ENCODE data around the gene CRABP1.

Gene CRABP1

DNA sequence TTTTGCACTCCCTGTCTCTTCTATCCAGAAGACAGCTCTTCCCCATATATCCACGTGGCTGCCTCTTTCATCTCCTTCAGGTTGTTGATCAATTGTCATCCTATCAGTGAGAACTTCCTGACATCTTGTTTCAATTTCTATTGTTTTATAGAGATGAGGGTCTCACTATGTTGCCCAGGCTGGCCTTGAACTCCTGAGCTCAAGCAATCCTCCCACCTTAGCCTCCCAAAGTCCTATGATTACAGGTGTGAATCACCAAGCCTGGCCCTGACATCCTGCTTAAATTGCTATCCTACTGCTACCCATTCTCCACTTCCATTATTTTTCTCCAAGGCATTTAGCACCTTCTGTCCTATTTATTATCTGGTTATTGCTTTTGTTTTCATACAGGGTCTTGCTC, 53.0 kb downstream of the CRABP1 start:
- TF ChIP-seq PAX5 (IDR thresholded peaks at IDR 0.05; ENCODE audit: insufficient read depth, low read length, severe bottlenecking) = no peak
- TF ChIP-seq TAF1 (IDR thresholded peaks at IDR 0.05; ENCODE audit: low read depth, low read length) = no peak
- no peak for TF ChIP-seq SPI1 (IDR thresholded peaks at IDR 0.05; ENCODE audit: low read depth, low read length)
- TF ChIP-seq POLR2AphosphoS5 (IDR thresholded peaks at IDR 0.05; ENCODE audit: low read depth, low read length) = no peak
- no peak for TF ChIP-seq POLR2A (IDR thresholded peaks at IDR 0.05; ENCODE audit: low read depth, low read length)
- no peak for TF ChIP-seq POU2F2 (IDR thresholded peaks at IDR 0.05; ENCODE audit: low read depth, low read length)
- FAIRE-seq = no peak

DNA sequence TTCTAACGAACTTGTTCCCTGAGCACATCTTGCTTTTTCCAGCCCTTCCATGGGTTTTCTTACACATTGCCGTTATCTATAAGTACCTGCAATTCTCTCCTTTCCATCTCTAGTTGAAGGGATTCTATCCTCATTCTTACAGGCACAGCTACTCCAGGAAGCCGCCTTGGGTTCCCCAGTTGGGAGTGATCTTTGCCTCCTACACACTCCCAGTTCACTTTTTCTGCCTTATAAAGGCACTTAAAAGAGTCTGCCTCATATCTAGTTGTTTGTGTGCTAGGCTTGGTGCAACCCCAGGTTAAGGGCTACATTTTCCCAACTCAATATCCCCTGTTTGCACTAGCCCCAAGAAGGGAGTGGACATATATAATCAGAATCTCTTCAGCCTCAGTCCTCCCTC, 53.9 kb downstream of the CRABP1 start:
- DNase-seq (ENCODE audit: insufficient read length, low spot score) (no peak), FAIRE-seq (no peak)
- TF ChIP-seq POLR2AphosphoS5 (IDR thresholded peaks at IDR 0.05; ENCODE audit: low read depth, low read length) (no peak), POLR2A (IDR thresholded peaks at IDR 0.05; ENCODE audit: low read depth, low read length) (no peak), POU2F2 (IDR thresholded peaks at IDR 0.05; ENCODE audit: low read depth, low read length) (no peak), TAF1 (IDR thresholded peaks at IDR 0.05; ENCODE audit: low read depth, low read length) (no peak), SPI1 (IDR thresholded peaks at IDR 0.05; ENCODE audit: low read depth, low read length) (peak; percentile 16; the same call in 1 of the 2 replicates), PAX5 (IDR thresholded peaks at IDR 0.05; ENCODE audit: insufficient read depth, low read length, severe bottlenecking) (no peak)

More for the DNA sequence above, 53.0 kb downstream of the CRABP1 start:
- no peak for DNase-seq (ENCODE audit: insufficient read length, low spot score)

DNA sequence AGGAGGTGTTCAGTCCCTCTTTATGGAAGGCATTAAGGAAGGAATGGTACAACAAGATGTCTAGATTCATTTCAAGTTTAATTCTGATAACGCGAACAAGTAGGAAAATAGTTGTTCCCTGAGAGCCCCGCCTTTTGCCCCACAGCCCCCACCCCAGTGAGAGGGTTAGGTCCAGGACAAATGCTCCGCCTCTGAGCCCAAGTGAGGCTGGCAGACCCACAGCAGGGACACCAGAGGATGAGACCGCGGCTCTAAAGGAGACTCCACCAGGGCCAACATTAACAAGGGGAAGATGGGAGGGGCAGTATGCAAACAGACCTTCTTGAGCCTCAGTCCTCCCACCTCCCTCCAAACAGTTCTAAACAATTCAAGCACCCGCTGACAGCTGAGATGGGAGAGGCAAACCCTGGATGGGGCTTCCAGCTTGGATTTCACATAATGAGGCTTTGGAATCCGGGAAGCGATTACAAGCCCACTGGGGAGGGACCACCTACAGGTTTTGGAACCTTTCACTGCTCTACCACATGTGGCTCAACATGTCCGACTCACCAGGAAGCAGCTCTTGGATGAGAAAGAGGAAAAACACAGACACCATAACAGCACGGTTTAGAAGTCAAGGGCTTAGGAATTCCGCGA, 54.9 kb downstream of the CRABP1 start:
- DNase-seq (ENCODE audit: insufficient read length, low spot score) (no peak), FAIRE-seq (no peak)
- TF ChIP-seq TAF1 (IDR thresholded peaks at IDR 0.05; ENCODE audit: low read depth, low read length) (no peak), POLR2A (IDR thresholded peaks at IDR 0.05; ENCODE audit: low read depth, low read length) (no peak), POU2F2 (IDR thresholded peaks at IDR 0.05; ENCODE audit: low read depth, low read length) (no peak), SPI1 (IDR thresholded peaks at IDR 0.05; ENCODE audit: low read depth, low read length) (no peak), PAX5 (IDR thresholded peaks at IDR 0.05; ENCODE audit: insufficient read depth, low read length, severe bottlenecking) (no peak), POLR2AphosphoS5 (IDR thresholded peaks at IDR 0.05; ENCODE audit: low read depth, low read length) (no peak)

DNA sequence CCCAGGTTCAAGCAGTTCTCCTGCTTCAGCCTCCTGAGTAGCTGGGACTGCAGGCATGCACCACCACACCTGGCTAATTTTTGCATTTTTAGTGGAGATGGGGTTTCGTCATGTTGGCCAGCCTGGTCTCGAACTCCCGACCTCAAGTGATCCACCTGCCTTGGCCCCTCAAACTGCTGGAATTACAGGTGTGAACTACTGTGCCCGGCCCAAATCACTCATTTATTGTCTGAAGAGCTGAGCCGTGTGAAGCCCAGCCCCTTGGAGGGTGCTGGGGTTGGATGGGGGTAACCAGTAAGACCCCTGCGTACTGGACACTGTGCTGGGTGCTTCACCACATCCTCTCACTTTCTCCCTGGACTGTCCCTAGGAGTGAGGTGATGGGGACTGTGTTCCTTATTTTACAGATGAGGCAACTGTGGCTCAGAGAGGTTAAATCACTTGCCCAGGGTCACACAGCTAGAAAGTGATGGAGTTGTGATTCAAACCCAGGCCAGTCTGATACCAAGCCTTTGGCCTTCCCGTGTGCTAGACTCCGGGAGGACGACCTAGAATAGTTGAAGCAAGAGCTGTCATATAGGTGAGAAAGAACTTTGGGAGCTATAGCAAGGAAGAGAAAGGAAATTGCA, 56.1 kb downstream of the CRABP1 start:
- no peak for DNase-seq (ENCODE audit: insufficient read length, low spot score)
- FAIRE-seq = no peak
- TF ChIP-seq POU2F2 (IDR thresholded peaks at IDR 0.05; ENCODE audit: low read depth, low read length) = no peak
- no peak for TF ChIP-seq POLR2AphosphoS5 (IDR thresholded peaks at IDR 0.05; ENCODE audit: low read depth, low read length)
- no peak for TF ChIP-seq TAF1 (IDR thresholded peaks at IDR 0.05; ENCODE audit: low read depth, low read length)
- no peak for TF ChIP-seq SPI1 (IDR thresholded peaks at IDR 0.05; ENCODE audit: low read depth, low read length)
- no peak for TF ChIP-seq PAX5 (IDR thresholded peaks at IDR 0.05; ENCODE audit: insufficient read depth, low read length, severe bottlenecking)
- TF ChIP-seq POLR2A (IDR thresholded peaks at IDR 0.05; ENCODE audit: low read depth, low read length) = no peak

DNA sequence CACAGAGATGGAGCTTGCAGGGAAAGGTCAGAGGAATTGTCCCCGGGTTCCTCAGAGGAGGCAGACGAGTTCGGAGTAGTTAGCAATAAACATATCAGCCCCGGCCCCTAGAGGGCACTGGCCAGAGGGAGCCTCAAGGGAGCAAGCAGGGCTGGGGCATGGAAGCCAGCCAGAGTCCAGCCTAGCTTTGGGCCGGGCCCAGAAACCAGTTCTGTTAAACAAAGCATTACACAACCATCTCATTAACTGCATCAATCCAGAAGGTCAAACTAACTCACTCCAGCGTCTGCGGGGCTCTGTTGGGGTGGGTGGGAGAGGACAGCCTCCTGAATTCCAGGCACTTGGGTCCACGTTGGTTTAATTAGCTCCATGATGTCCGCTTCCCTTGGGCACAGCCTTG, 56.8 kb downstream of the CRABP1 start:
- DNase-seq (ENCODE audit: insufficient read length, low spot score) = no peak
- FAIRE-seq = no peak
- TF ChIP-seq PAX5 (IDR thresholded peaks at IDR 0.05; ENCODE audit: insufficient read depth, low read length, severe bottlenecking) (no peak), POLR2AphosphoS5 (IDR thresholded peaks at IDR 0.05; ENCODE audit: low read depth, low read length) (no peak), SPI1 (IDR thresholded peaks at IDR 0.05; ENCODE audit: low read depth, low read length) (no peak), POLR2A (IDR thresholded peaks at IDR 0.05; ENCODE audit: low read depth, low read length) (no peak), TAF1 (IDR thresholded peaks at IDR 0.05; ENCODE audit: low read depth, low read length) (no peak), POU2F2 (IDR thresholded peaks at IDR 0.05; ENCODE audit: low read depth, low read length) (no peak)

DNA sequence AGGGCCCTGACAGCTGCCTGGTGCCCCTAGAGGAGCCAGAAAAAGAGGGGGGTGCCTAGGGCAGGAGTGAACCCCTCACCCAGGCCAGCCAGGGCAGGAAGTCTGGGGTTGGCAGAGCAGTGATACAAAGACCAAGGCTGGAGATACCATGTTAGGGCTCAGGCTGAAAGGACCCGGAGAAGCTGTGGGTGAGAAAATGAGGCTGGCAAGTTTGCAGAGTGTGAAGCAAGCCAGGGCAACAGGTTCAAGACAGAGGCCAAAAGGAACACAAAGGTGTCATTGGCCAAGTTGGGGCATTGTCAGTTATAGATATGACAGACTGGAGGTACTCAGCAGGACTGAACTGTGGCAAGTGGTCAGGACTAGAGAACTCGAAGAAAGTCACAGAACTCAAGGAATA, 57.2 kb downstream of the CRABP1 start:
- TF ChIP-seq POLR2AphosphoS5 (IDR thresholded peaks at IDR 0.05; ENCODE audit: low read depth, low read length) = no peak
- TF ChIP-seq PAX5 (IDR thresholded peaks at IDR 0.05; ENCODE audit: insufficient read depth, low read length, severe bottlenecking) = no peak
- no peak for TF ChIP-seq SPI1 (IDR thresholded peaks at IDR 0.05; ENCODE audit: low read depth, low read length)
- no peak for TF ChIP-seq POU2F2 (IDR thresholded peaks at IDR 0.05; ENCODE audit: low read depth, low read length)
- TF ChIP-seq POLR2A (IDR thresholded peaks at IDR 0.05; ENCODE audit: low read depth, low read length) = no peak
- TF ChIP-seq TAF1 (IDR thresholded peaks at IDR 0.05; ENCODE audit: low read depth, low read length) = no peak
- FAIRE-seq (no peak), DNase-seq (ENCODE audit: insufficient read length, low spot score) (no peak)

Data from GM12891 (cell line).